ENCODE data around the gene SCAF4.
"Not testable (repeated sequence)": the region's sequence is repeated elsewhere in the genome, so short reads cannot be mapped to it uniquely, and the experiment has no call there.

Gene SCAF4

DNA sequence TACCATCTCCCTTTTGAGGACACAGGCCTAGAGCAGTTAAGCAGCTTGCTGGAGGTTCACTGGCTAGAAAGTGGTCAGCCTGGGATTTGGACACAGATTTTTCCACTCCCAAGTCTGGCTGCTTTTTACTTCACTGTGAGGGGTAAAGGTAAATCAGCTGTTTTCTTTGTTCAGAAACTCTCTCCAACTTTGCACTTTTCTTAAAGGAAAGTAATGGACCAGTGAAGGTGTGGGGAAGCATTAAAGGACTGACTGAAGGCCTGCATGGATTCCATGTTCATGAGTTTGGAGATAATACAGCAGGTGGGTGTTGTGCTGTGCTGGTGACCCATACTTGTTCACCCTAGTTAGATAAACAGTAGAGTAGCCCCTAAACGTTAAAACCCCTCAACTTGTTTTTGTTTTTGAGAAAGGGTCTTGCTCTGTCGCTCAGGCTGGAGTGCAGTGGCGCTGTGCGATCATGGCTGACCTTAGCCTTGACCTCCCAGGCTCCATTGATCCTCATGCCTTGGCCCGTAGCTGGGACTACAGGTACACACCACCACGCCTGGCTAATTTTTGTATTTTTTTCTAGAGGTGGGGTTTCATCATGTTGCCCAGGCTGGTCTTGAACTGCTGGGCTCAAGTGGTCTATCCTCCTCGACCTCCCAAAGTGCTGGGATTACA, 68.2 kb downstream of the SCAF4 start:
- H3K4me3 Mint-ChIP-seq, result no peak overlapping the region
- no peaks in the 10 kb centered on the region for H3K9me3 Mint-ChIP-seq
- H3K4me1 Mint-ChIP-seq (ENCODE audit: low read depth), result peaks cover 55% of the 10 kb centered on the region
- H3K27me3 Mint-ChIP-seq (ENCODE audit: low read depth), result no peaks in the 10 kb centered on the region
- H3K36me3 Mint-ChIP-seq (ENCODE audit: low read depth), result peaks cover 40% of the 10 kb centered on the region
- no peak overlapping the region for H3K27ac Mint-ChIP-seq

DNA sequence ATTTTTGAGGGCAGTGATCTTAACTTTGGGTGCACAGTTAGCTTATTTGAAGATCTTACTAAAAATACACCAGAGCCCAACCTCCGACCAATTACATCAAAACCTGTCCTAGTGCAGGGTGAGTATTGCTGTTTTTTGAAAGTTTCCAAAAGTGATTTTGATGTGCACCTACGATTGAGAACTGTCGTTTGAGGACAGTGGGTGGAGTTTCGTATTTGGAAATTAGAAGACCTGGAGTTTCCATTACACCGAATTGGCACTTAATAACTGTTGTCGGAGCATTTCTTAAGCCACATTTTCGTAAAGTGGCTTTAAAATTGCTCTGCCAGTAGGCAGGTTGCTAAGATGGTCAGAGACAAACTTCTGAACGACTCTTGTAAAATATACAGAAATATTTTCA, 71.3 kb downstream of the SCAF4 start:
- Mint-ChIP-seq H3K9me3 (no peaks in the 10 kb centered on the region), H3K27me3 (ENCODE audit: low read depth) (no peaks in the 10 kb centered on the region), H3K4me3 (peak overlapping the region; percentile 92), H3K36me3 (ENCODE audit: low read depth) (peaks cover 17% of the 10 kb centered on the region), H3K4me1 (ENCODE audit: low read depth) (peaks cover 46% of the 10 kb centered on the region), H3K27ac (peak overlapping the region; percentile 90)

DNA sequence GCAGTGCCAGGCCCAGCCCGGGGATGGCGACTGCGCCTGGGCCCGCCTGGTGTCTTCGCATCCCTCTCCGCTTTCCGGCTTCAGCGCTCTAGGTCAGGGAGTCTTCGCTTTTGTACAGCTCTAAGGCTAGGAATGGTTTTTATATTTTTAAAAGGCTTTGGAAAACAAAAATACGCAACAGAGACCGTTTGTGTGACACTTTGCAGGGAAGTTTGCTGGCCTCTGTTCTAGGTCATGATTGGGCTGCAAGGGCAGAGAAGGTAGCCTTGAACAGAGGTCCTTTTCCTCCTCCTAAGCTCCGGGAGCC, 71.7 kb downstream of the SCAF4 start:
- Mint-ChIP-seq H3K4me1 (ENCODE audit: low read depth) (peaks cover 44% of the 10 kb centered on the region), H3K9me3 (no peaks in the 10 kb centered on the region)

DNA sequence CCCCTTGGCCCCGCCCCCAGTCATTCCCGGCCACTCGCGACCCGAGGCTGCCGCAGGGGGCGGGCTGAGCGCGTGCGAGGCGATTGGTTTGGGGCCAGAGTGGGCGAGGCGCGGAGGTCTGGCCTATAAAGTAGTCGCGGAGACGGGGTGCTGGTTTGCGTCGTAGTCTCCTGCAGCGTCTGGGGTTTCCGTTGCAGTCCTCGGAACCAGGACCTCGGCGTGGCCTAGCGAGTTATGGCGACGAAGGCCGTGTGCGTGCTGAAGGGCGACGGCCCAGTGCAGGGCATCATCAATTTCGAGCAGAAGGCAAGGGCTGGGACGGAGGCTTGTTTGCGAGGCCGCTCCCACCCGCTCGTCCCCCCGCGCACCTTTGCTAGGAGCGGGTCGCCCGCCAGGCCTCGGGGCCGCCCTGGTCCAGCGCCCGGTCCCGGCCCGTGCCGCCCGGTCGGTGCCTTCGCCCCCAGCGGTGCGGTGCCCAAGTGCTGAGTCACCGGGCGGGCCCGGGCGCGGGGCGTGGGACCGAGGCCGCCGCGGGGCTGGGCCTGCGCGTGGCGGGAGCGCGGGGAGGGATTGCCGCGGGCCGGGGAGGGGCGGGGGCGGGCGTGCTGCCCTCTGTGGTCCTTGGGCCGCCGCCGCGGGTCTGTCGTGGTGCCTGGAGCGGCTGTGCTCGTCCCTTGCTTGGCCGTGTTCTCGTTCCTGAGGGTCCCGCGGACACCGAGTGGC, 72.2 kb downstream of the SCAF4 start, which contains the start of gene SOD1:
Gene SOD1, plus strand, starts transcription at position 158 of the 723 bp plus-strand sequence. Its CDS starts 77 bp downstream, at position 235.
- H3K4me1 Mint-ChIP-seq (ENCODE audit: low read depth), result peaks cover 46% of the 10 kb centered on the region
- peak within 1 kb of the TSS; percentile 100 for H3K4me3 Mint-ChIP-seq
- peak within 1 kb of the TSS; percentile 100 for H3K27ac Mint-ChIP-seq
- H3K27me3 Mint-ChIP-seq (ENCODE audit: low read depth), result no peaks in the 10 kb centered on the region
- peaks cover 13% of the 10 kb centered on the region for H3K36me3 Mint-ChIP-seq (ENCODE audit: low read depth)
- H3K9me3 Mint-ChIP-seq, result no peaks in the 10 kb centered on the region

More for the DNA sequence above, 71.7 kb downstream of the SCAF4 start:
- Mint-ChIP-seq H3K36me3 (ENCODE audit: low read depth) (peaks cover 13% of the 10 kb centered on the region), H3K27ac (peak overlapping the region; percentile 90), H3K27me3 (ENCODE audit: low read depth) (no peaks in the 10 kb centered on the region), H3K4me3 (peak overlapping the region; percentile 92)

DNA sequence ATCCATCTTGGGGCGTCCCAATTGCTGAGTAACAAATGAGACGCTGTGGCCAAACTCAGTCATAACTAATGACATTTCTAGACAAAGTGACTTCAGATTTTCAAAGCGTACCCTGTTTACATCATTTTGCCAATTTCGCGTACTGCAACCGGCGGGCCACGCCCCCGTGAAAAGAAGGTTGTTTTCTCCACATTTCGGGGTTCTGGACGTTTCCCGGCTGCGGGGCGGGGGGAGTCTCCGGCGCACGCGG, 72.7 kb downstream of the SCAF4 start:
- Mint-ChIP-seq H3K36me3 (ENCODE audit: low read depth) (peaks cover 10% of the 10 kb centered on the region), H3K4me1 (ENCODE audit: low read depth) (peaks cover 43% of the 10 kb centered on the region), H3K4me3 (peak overlapping the region; percentile 100), H3K27ac (peak overlapping the region; percentile 100), H3K9me3 (no peaks in the 10 kb centered on the region), H3K27me3 (ENCODE audit: low read depth) (no peaks in the 10 kb centered on the region)

DNA sequence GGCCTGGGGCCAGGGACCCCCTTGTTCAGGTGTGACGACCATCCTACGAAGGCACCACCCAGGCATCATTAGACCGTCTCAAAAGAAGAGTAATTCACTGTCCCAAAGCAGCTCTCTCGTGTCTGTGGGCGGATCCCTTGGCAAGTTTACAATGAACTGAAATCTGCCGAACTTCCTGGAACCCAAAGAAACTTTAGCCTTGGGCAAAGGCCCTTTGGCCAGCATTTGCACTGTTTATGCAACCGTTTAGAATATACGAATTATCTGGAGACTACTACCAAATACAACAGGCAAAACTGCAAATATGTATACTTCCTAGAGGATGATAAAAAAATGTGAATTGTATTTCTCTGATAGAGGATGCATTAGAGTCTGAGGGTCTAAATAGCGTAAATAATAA, 73.9 kb downstream of the SCAF4 start:
- H3K27me3 Mint-ChIP-seq (ENCODE audit: low read depth), result no peaks in the 10 kb centered on the region
- H3K9me3 Mint-ChIP-seq, result no peaks in the 10 kb centered on the region
- H3K4me3 Mint-ChIP-seq, result no peak overlapping the region
- H3K27ac Mint-ChIP-seq, result no peak overlapping the region
- H3K36me3 Mint-ChIP-seq (ENCODE audit: low read depth), result peaks cover 8% of the 10 kb centered on the region
- H3K4me1 Mint-ChIP-seq (ENCODE audit: low read depth), result peaks cover 40% of the 10 kb centered on the region

DNA sequence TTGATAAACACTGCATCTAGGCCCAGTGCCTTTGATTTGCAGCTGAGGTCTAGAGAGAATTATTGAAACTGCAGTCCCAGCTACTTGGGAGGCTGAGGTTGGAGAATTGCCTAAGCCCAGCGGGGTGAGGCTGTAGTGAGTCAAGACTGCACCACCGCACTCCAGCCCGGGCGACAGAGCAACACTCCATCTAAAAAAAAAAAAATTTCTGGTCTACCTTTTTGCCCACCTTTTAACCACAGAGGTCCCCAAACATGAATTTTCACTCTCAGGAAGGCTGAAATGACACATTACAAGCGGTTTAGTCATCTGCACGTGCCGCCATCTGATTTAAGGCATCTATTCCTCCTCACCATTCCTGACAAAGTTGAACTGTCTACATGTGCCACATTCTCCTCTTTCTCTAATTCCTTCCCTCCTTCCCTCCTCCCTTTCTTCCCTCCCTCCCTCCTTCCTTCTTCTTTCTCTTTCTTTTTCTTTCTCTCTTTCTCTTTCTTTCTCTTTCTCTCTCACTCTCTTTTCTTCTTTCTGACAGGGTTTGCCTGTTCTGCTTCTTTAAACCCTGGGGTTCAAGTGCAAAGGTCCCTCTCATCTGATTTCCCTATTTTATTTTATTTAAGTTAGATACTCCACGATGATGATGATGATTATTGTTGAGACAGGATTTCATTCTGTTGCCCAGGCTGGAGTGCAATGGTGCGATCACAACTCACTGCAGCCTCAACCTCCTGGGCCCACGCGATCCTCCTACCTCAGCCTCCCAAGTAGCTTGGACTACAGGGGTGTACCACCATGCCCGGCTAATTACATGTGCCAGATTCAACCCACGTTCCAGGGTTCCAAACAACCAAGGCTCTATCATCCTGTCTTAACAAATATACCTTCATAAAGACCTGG, 75.5 kb downstream of the SCAF4 start:
- Mint-ChIP-seq H3K27ac (peak overlapping the region; percentile 37), H3K27me3 (ENCODE audit: low read depth) (no peaks in the 10 kb centered on the region), H3K9me3 (no peaks in the 10 kb centered on the region), H3K4me3 (peak overlapping the region; percentile 11), H3K4me1 (ENCODE audit: low read depth) (peaks cover 29% of the 10 kb centered on the region), H3K36me3 (ENCODE audit: low read depth) (peaks cover 2% of the 10 kb centered on the region)

DNA sequence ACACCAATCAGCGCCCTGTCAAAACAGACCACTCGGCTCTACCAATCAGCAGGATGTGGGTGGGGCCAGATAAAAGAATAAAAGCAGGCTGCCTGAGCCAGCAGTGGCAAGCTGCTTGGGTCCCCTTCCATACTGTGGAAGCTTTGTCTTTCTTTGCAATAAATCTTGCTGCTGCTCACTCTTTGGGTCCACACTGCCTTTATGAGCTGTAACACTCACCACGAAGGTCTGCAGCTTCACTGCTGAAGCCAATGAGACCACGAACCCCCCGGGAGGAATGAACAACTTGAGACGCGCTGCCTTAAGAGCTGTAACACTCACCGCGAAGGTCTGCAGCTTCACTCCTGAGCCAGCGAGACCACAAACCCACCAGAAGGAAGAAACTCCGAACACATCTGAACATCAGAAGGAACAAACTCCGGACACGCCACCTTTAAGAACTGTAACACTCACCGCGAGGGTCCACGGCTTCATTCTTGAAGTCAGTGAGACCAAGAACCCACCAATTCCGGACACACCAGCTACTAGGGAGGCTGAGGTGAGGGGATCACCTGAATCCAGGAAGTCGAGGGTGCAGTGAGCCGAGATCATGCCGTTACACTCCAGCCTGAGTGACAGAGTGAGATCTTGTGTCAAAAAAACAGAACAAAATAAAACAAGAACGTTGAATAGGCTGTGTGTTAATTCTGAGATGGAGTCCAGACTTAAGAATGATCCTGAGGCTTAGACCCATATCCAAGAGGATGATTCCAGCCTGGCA, 76.9 kb downstream of the SCAF4 start:
- Mint-ChIP-seq H3K4me1 (ENCODE audit: low read depth) (peaks cover 24% of the 10 kb centered on the region), H3K4me3 (peak overlapping the region; percentile 56), H3K27ac (peak overlapping the region; percentile 32)
- H3K36me3 Mint-ChIP-seq (ENCODE audit: low read depth); H3K27me3 Mint-ChIP-seq (ENCODE audit: low read depth); H3K9me3 Mint-ChIP-seq: not testable (repeated sequence)

DNA sequence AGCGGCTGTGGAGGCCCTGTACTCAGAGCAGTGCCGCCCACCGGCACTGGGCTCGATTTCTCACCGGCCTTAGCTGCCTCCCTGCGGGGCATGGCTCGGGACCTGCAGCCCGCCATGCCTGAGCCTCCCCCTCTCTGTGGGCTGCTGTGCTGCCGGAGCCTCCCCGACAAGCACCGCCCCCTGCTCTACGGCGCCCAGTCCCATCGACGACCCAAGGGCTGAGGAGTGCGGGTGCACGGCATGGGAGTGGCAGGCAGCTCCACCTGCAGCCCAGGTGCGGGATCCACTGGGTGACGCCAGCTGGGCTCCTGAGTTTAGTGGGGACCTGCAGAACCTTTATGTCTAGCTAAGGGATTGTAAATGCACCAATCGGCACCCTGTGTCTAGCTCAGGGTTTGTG, 77.6 kb downstream of the SCAF4 start:
- Mint-ChIP-seq H3K27ac (no peak overlapping the region), H3K36me3 (ENCODE audit: low read depth) (no peaks in the 10 kb centered on the region), H3K4me1 (ENCODE audit: low read depth) (peaks cover 23% of the 10 kb centered on the region), H3K27me3 (ENCODE audit: low read depth) (peaks cover 5% of the 10 kb centered on the region), H3K9me3 (no peaks in the 10 kb centered on the region), H3K4me3 (no peak overlapping the region)

DNA sequence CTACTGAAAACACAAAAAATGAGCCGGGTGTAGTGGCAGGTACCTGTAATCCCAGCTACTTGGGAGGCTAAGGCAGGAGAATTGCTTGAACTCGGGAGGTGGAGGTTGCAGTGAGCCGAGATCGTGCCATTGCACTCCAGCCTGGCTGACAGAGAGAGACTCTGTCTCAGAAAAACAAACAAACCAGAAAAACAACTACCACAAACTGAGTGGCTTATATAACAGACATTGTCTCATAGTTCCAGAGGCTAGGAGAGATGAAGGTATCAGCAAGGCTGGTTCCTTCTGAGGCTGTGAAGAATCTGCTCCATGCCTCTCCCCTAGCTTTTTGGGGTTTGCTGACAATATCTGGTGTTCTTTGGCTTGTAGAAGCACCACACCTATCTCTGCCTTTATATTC, 80.4 kb downstream of the SCAF4 start:
- not testable (repeated sequence) for H3K36me3 Mint-ChIP-seq (ENCODE audit: low read depth)
- H3K27me3 Mint-ChIP-seq (ENCODE audit: low read depth), result peaks cover 10% of the 10 kb centered on the region

DNA sequence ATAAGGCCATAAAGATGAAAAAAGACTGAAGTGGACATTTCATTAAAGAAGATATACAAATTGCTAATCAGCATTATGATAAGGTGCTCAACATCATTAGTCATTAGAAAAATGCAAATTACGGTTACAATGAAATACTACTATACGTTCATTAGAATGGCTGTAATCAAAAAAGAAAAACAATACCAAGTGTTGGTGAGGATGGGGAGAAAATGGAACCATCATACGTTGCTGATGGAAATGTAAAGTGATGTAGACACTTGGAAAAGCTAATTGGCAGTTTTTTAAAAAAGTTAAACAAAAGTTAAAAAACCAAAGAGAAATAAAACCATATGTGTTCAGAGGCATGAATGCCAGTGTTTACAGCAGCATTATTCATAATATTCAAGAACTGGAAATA, 81.0 kb downstream of the SCAF4 start:
- no peak overlapping the region for H3K4me3 Mint-ChIP-seq
- peaks cover 11% of the 10 kb centered on the region for H3K4me1 Mint-ChIP-seq (ENCODE audit: low read depth)
- no peaks in the 10 kb centered on the region for H3K36me3 Mint-ChIP-seq (ENCODE audit: low read depth)
- H3K27me3 Mint-ChIP-seq (ENCODE audit: low read depth), result peaks cover 10% of the 10 kb centered on the region
- no peak overlapping the region for H3K27ac Mint-ChIP-seq
- no peaks in the 10 kb centered on the region for H3K9me3 Mint-ChIP-seq

More for the DNA sequence above, 80.4 kb downstream of the SCAF4 start:
- peaks cover 15% of the 10 kb centered on the region for H3K4me1 Mint-ChIP-seq (ENCODE audit: low read depth)
- H3K9me3 Mint-ChIP-seq, H3K4me3 Mint-ChIP-seq, H3K27ac Mint-ChIP-seq: not testable (repeated sequence)

DNA sequence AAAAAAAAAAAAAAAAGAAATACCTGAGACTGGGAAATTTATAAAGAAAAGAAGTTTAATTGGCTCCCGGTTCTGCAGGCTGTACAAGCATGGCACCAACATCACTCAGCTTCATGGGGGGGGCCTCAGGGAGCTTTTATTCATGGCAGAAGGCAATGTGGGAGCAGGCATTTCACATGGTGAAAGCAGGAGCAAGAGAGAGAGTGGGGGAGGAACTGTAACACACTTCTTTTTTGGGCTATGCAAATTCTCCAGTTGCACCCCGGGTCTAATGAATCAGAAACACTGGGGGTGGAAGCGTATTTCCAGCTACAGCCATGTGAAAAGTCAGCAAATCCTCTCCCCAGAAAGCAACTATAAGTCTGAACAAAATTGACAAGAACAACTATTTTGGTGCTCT, 84.3 kb downstream of the SCAF4 start:
- Mint-ChIP-seq H3K27ac (no peak overlapping the region), H3K9me3 (no peaks in the 10 kb centered on the region), H3K27me3 (ENCODE audit: low read depth) (peaks cover 10% of the 10 kb centered on the region), H3K4me3 (no peak overlapping the region), H3K4me1 (ENCODE audit: low read depth) (peaks cover 2% of the 10 kb centered on the region), H3K36me3 (ENCODE audit: low read depth) (no peaks in the 10 kb centered on the region)

DNA sequence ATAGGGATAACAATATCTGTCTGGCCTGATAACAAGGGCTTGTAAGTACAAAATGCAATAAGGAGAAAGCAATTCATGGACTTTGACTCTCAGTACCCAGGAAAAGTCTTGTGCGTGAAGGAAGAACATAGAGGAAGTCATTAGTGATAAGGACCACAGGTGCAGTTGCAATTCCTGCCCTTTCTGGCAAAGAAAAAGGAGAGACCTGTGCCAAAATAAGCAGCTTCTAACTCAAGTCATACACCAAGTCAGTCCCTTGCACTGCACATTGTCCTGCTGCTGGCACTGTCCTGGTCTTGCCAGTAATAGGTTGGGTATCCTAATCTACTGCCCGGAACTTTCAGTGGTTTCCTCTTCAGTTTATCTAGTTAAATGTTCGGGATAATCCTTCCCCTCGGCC, 87.3 kb downstream of the SCAF4 start:
- H3K27ac Mint-ChIP-seq, result no peak overlapping the region
- no peaks in the 10 kb centered on the region for H3K36me3 Mint-ChIP-seq (ENCODE audit: low read depth)
- no peak overlapping the region for H3K4me3 Mint-ChIP-seq
- no peaks in the 10 kb centered on the region for H3K9me3 Mint-ChIP-seq
- H3K27me3 Mint-ChIP-seq (ENCODE audit: low read depth), result peaks cover 5% of the 10 kb centered on the region
- peaks cover 2% of the 10 kb centered on the region for H3K4me1 Mint-ChIP-seq (ENCODE audit: low read depth)

DNA sequence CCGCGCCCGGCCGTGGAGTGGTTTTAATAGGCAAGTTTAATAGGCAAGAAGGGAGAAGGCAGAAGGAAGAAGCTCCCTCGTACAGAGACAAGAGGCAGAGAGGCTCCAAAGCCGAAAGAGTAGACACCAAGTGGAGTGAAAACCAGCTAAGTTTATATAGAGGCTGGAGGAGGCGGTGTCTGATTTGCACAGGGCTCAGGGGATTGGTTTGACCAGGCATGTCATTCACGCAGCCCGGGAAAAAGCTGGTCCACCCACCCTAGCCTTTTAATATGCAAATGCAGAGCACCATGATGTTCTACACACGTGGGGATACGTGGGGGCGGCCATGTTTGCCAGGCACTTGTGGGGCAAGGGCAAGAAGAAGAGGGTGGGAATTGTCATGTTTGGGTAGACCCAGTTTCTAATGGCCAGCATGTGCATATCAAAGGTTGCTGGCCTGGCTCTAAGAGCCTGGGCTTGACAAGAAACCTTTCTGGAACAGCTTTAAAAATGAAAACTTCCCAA, 90.4 kb downstream of the SCAF4 start:
- no peak overlapping the region for H3K4me3 Mint-ChIP-seq
- H3K27me3 Mint-ChIP-seq (ENCODE audit: low read depth), result no peaks in the 10 kb centered on the region
- H3K4me1 Mint-ChIP-seq (ENCODE audit: low read depth), result peaks cover 2% of the 10 kb centered on the region
- peaks cover 6% of the 10 kb centered on the region for H3K9me3 Mint-ChIP-seq
- no peaks in the 10 kb centered on the region for H3K36me3 Mint-ChIP-seq (ENCODE audit: low read depth)
- H3K27ac Mint-ChIP-seq, result no peak overlapping the region
